Endothelial cell of umbilical vein (primary cell): ENCODE measurements around the gene RBMXL2. TPM values are rescaled to one million over a fixed set of nuclear protein-coding genes. Genes with fewer than 3 reads are reported as not detected.

Experiments used
- BruUV-seq: library from RNA; stranded (reverse); fragments of 400-500 nt; replicated peaks from 2 replicates; lab custom pipeline; 2021; lab: Mats Ljungman, UMichigan
- CTCF ChIA-PET: fragments of 300-600, 350-600 bp; sonication (Branson Sonifier 250); formaldehyde crosslinking; loops from one replicate; lab custom pipeline; 2021; ENCODE audit warnings: antibody characterized with exemption, inconsistent platforms; lab: Charles Lee
- POLR2A ChIA-PET: fragments of 300-600, 350-600 bp; sonication (Branson Sonifier 250); formaldehyde crosslinking; loops from one replicate; lab custom pipeline; 2021; ENCODE audit warnings: antibody characterized with exemption, inconsistent platforms; lab: Charles Lee
- DNase-seq: peaks from one replicate; pipeline ENCODE4 v3.0.0-alpha.2; 2011; ENCODE audit warnings: low read depth, low spot score
- FAIRE-seq: peaks from 2 replicates; lab custom pipeline; 2011; peaks lifted over from hg19 to GRCh38; lab: Jason Lieb, UNC
- H2AFZ ChIP-seq: 2 replicates; pipeline ENCODE4 v1.6.0; 2012; ENCODE audit warnings: low read depth, low read length, control low read depth, inconsistent platforms
- H3K27ac ChIP-seq: 2 replicates; pipeline ENCODE4 v1.5.1; 2011; ENCODE audit warnings: low read depth, mild to moderate bottlenecking, control low read depth, low read length, moderate library complexity; ENCODE audit not compliant: insufficient read depth
- H3K27me3 ChIP-seq, 2 experiments: 2 replicates each; pipeline versions ENCODE4 v1.6.0 to v1.6.1; 2011; ENCODE audit warnings: low read length in 2 of 2, mixed read lengths in 1 of 2; ENCODE audit not compliant: control insufficient read depth in 2 of 2, insufficient read depth in 2 of 2
- H3K36me3 ChIP-seq, 2 experiments: 2 replicates in 1 of 2; 3 replicates in 1 of 2; pipeline ENCODE4 v1.5.1; 2011; ENCODE audit warnings: low read length in 2 of 2, mild to moderate bottlenecking in 1 of 2, moderate library complexity in 1 of 2; ENCODE audit not compliant: control insufficient read depth in 2 of 2, insufficient read depth in 2 of 2; ENCODE audit errors: extremely low read depth in 1 of 2
- H3K4me1 ChIP-seq: 3 replicates; pipeline ENCODE4 v1.5.1; 2011; ENCODE audit warnings: mild to moderate bottlenecking, low read length; ENCODE audit not compliant: control insufficient read depth, insufficient read depth; ENCODE audit errors: extremely low read depth
- H3K4me2 ChIP-seq: 2 replicates; pipeline ENCODE4 v1.6.1; 2011; ENCODE audit warnings: low read length, control low read depth, mixed read lengths; ENCODE audit not compliant: insufficient read depth
- H3K4me3 ChIP-seq, 3 experiments: fragments of 200-600 bp in 1 of 3; sonication (generic), shearing (Covaris generic) in 1 of 3; replicated peaks in 1 of 3; 2 replicates each; pipeline ENCODE4 v1.5.1; 2011 to 2016; ENCODE audit warnings: control low read depth in 3 of 3, low read length in 3 of 3, mild to moderate bottlenecking in 2 of 3, inconsistent platforms in 1 of 3, low read depth in 1 of 3, moderate library complexity in 1 of 3; ENCODE audit not compliant: insufficient read depth in 1 of 3
- H3K79me2 ChIP-seq: 2 replicates; pipeline ENCODE4 v1.6.0; 2012; ENCODE audit warnings: low read length, inconsistent platforms; ENCODE audit not compliant: control insufficient read depth, insufficient read depth
- H3K9ac ChIP-seq: replicated peaks from 2 replicates; pipeline ENCODE3; 2011; ENCODE audit warnings: low read length, control low read depth; ENCODE audit not compliant: insufficient read depth; ENCODE audit errors: extremely low read depth
- H3K9me1 ChIP-seq: replicated peaks from 3 replicates; pipeline ENCODE4 v1.6.0; 2011; ENCODE audit warnings: mild to moderate bottlenecking, low read length; ENCODE audit not compliant: control insufficient read depth, insufficient read depth; ENCODE audit errors: extremely low read depth
- H3K9me3 ChIP-seq: replicated peaks from 2 replicates; pipeline ENCODE4 v1.5.1; 2012; ENCODE audit warnings: low read length, inconsistent platforms; ENCODE audit not compliant: control insufficient read depth, insufficient read depth
- H4K20me1 ChIP-seq: replicated peaks from 2 replicates; pipeline ENCODE3; 2011; ENCODE audit warnings: mild to moderate bottlenecking, low read length; ENCODE audit not compliant: control insufficient read depth, insufficient read depth; ENCODE audit errors: extremely low read depth
- EZH2 ChIP-seq: IDR thresholded peaks from 2 replicates; pipeline ENCODE4 v1.6.1; 2012; ENCODE audit warnings: borderline replicate concordance, low read depth, mild to moderate bottlenecking, moderate library complexity, low read length, inconsistent platforms; ENCODE audit not compliant: severe bottlenecking
- FOS ChIP-seq: IDR thresholded peaks from 2 replicates; pipeline ENCODE4 v1.6.1; 2011; ENCODE audit warnings: mild to moderate bottlenecking, low read length, moderate library complexity, borderline replicate concordance; ENCODE audit not compliant: insufficient read depth
- GATA2 ChIP-seq: IDR thresholded peaks from 2 replicates; pipeline ENCODE4 v1.7.0; 2011; ENCODE audit warnings: low read depth, mild to moderate bottlenecking, moderate library complexity, mixed read lengths, low read length; ENCODE audit not compliant: insufficient read length, insufficient read depth
- dilution Hi-C: fragments of 300-500 bp; cut with MboI; formaldehyde crosslinking; loops from one replicate; pipeline ENCODE4 v1.15.0; 2019; ENCODE audit warnings: low sequenced_read_pairs; ENCODE audit not compliant: extremely low pct_ligation_motif_present
- intact Hi-C: fragments of 100-400 bp; cut with micrococcal nuclease; formaldehyde crosslinking; loops from one replicate; pipeline ENCODE4 v1.10.0; 2022
- polyA plus RNA-seq, 4 experiments: library from polyadenylated mRNA; depleted of rRNA in 3 of 4; stranded (reverse) in 3 of 4; unstranded in 1 of 4; fragments of >200 nt; gene quantifications; 2 replicates each; pipeline versions ENCODE4 v1.2.1 to v1.2.3, GENCODE V29; 2011 to 2012; ENCODE audit warnings: missing spikeins in 1 of 4
- total RNA-seq: library from RNA; stranded (reverse); gene quantifications from 2 replicates; pipeline ENCODE4 v1.2.3, GENCODE V29; 2021
- TF ChIP-seq, protein P1 (sequence below): IDR thresholded peaks from 2 replicates; pipeline ENCODE4 v1.6.1; 2011; ENCODE audit not compliant: insufficient read depth, insufficient read length
- TF ChIP-seq, protein P2 (sequence below), 2 donors: IDR thresholded peaks; 1 replicate in 1 of 2; 2 replicates in 1 of 2; pipeline ENCODE4 v1.5.1; 2011; ENCODE audit warnings: low read length in 2 of 2, mild to moderate bottlenecking in 2 of 2, moderate library complexity in 2 of 2, control low read depth in 1 of 2, inconsistent platforms in 1 of 2, low read depth in 1 of 2; ENCODE audit not compliant: insufficient read depth in 1 of 2; ENCODE audit errors: extremely low read depth in 1 of 2

RBMXL2 gene
- total and polyA plus RNA-seq, 2 donors (not counting 3 experiments of a cell fraction or from before 2014, with no cell fraction given) = 0.25 TPM; not detected in 1

DNA sequence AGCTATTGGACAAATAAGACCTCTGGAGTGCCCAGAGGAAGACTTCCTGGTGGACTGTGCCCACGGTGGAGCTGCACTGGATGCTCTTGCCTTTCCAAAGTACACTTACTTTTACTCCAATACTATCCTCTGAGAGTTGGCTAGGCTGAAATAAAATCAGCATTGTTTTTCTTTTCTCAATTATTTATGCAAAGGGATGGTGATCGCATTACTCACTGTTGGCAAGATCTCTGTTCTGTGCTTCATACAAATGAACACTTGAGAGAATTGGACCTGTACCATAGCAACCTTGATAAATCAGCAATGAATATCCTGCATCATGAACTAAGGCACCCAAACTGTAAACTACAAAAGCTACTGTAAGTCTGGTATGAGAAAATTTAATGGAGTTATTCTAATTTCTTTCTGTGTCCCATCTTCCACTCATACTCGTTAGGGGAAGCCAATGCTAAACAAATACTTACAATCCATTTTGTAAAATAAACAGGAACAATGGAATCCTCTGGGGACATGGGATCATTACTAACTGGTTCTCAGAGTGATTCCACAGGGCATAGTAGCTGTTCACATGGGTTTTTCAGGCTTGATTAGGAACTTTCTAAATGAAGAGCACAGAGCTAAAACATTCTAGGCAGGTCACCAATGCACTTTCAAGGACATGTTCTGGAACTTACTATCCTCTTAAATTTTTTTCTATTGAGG is 42.2 kb upstream of the RBMXL2 start:
- TF ChIP-seq FOS (peak; percentile 23), EZH2 (no peak)
- TF ChIP-seq, protein P1, sequence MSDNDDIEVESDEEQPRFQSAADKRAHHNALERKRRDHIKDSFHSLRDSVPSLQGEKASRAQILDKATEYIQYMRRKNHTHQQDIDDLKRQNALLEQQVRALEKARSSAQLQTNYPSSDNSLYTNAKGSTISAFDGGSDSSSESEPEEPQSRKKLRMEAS = no peak

DNA sequence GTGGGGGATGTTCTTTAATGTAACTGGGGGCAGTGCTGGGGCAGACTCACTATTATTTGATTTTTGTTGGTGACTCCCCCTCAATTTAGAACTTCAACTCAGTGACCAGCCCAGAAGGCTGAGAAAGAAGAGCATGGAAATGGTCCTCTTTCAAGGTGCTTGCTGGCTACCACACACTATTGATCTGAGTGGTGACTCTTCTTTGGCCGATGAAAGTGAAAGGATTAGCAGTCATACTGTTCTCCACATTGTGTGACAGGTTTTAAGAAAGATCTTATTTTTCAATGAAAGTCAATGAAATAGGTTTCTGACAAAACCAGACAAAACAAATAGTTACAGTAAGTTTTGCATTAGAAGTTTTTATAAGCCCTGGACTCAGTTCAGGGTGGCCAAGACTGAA is 38.6 kb upstream of the RBMXL2 start:
- POLR2A ChIA-PET = no interaction called here
- H3K36me3 ChIP-seq = no peaks in the 10 kb centered on the region
- H3K9me3 ChIP-seq = no peaks in the 10 kb centered on the region
- H3K4me1 ChIP-seq = peaks cover 4% of the 10 kb centered on the region
- no peaks in the 10 kb centered on the region for H4K20me1 ChIP-seq
- no peak overlapping the region for H3K4me3 ChIP-seq
- no peak for FAIRE-seq
- no peaks in the 10 kb centered on the region for H3K27me3 ChIP-seq
- H3K79me2 ChIP-seq = no peaks in the 10 kb centered on the region
- H2AFZ ChIP-seq = no peak overlapping the region
- intact Hi-C loops (no loop called here), dilution Hi-C loops (no loop called here)
- no peak overlapping the region for H3K9ac ChIP-seq
- CTCF ChIA-PET = no interaction called here
- DNase-seq = no peak
- no peaks in the 10 kb centered on the region for H3K9me1 ChIP-seq
- H3K27ac ChIP-seq = no peak overlapping the region
- no TSS peak for BruUV-seq
- H3K4me2 ChIP-seq = no peak overlapping the region
- no peak for TF ChIP-seq GATA2
- TF ChIP-seq, protein P1 = no peak
- TF ChIP-seq, protein P2, sequence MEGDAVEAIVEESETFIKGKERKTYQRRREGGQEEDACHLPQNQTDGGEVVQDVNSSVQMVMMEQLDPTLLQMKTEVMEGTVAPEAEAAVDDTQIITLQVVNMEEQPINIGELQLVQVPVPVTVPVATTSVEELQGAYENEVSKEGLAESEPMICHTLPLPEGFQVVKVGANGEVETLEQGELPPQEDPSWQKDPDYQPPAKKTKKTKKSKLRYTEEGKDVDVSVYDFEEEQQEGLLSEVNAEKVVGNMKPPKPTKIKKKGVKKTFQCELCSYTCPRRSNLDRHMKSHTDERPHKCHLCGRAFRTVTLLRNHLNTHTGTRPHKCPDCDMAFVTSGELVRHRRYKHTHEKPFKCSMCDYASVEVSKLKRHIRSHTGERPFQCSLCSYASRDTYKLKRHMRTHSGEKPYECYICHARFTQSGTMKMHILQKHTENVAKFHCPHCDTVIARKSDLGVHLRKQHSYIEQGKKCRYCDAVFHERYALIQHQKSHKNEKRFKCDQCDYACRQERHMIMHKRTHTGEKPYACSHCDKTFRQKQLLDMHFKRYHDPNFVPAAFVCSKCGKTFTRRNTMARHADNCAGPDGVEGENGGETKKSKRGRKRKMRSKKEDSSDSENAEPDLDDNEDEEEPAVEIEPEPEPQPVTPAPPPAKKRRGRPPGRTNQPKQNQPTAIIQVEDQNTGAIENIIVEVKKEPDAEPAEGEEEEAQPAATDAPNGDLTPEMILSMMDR (IDR thresholded peaks at IDR 0.05; ENCODE audit: extremely low read depth in 1 of 2, insufficient read depth in 1 of 2, low read depth in 1 of 2, low read length in 2 of 2) = no peak
- no peak for TF ChIP-seq FOS

More for the DNA sequence above, 42.2 kb upstream of the RBMXL2 start:
- H3K27ac ChIP-seq = peak overlapping the region; percentile 32
- no peaks in the 10 kb centered on the region for H3K36me3 ChIP-seq
- no peaks in the 10 kb centered on the region for H3K79me2 ChIP-seq
- H3K9me3 ChIP-seq = no peaks in the 10 kb centered on the region
- no peak overlapping the region for H3K9ac ChIP-seq
- H2AFZ ChIP-seq = peak overlapping the region; percentile 72
- intact Hi-C loops = no loop called here
- DNase-seq (peak; percentile 70), FAIRE-seq (no peak)
- no peaks in the 10 kb centered on the region for H4K20me1 ChIP-seq
- H3K27me3 ChIP-seq = no peaks in the 10 kb centered on the region
- H3K4me3 ChIP-seq = no peak overlapping the region
- H3K4me1 ChIP-seq = peaks cover 4% of the 10 kb centered on the region
- no TSS peak for BruUV-seq
- ChIA-PET CTCF (interaction anchor here (1.2 kb wide), 1 partner anchor 52 kb away, joined by 3 read pairs; no protein-coding TSS in a partner anchor), POLR2A (no interaction called here)
- dilution Hi-C loops = no loop called here
- H3K9me1 ChIP-seq = no peaks in the 10 kb centered on the region
- no peak overlapping the region for H3K4me2 ChIP-seq
